A673 (cell line): ENCODE data around the gene ARL10. TPM values are rescaled to one million over a fixed set of nuclear protein-coding genes. Genes with fewer than 3 reads are reported as not detected.

Source experiments
- BruUV-seq: library from RNA; stranded (reverse); fragments of 400-500 nt; replicated peaks from 2 replicates; lab custom pipeline; 2021; lab: Mats Ljungman, UMichigan
- CTCF ChIA-PET: fragments of 300-600 bp; sonication (Branson Sonifier 250); formaldehyde crosslinking; loops from one replicate; lab custom pipeline; 2022; ENCODE audit warnings: antibody characterized with exemption; lab: Charles Lee
- POLR2A ChIA-PET: fragments of 300-600 bp; sonication (Branson Sonifier 250); formaldehyde crosslinking; loops from one replicate; lab custom pipeline; 2022; ENCODE audit warnings: antibody characterized with exemption; ENCODE audit not compliant: low non-redundant PET; lab: Charles Lee
- DNase-seq: peaks from one replicate; pipeline ENCODE4 v3.0.0-alpha.2; 2015; ENCODE audit warnings: low spot score
- H3K27ac ChIP-seq: fragments of 200-600 bp; sonication (generic); 2 replicates; pipeline ENCODE4 v1.5.1; 2016; ENCODE audit warnings: mixed run types, low read depth, mild to moderate bottlenecking, mixed read lengths, antibody characterized with exemption, low read length; ENCODE audit not compliant: poor library complexity, severe bottlenecking
- H3K27me3 ChIP-seq: fragments of 200-600 bp; sonication (generic); replicated peaks from 2 replicates; pipeline ENCODE4 v1.6.1; 2017; ENCODE audit warnings: mixed run types, low read depth, mild to moderate bottlenecking, mixed read lengths, antibody characterized with exemption, low read length; ENCODE audit not compliant: insufficient read depth, poor library complexity
- H3K36me3 ChIP-seq: fragments of 200-600 bp; sonication (generic); 2 replicates; pipeline ENCODE4 v1.6.1; 2016; ENCODE audit warnings: mixed run types, mild to moderate bottlenecking, mixed read lengths, antibody characterized with exemption, low read length; ENCODE audit not compliant: insufficient read depth, poor library complexity, severe bottlenecking
- H3K4me1 ChIP-seq: fragments of 200-600 bp; sonication (generic); 2 replicates; pipeline ENCODE4 v1.6.1; 2017; ENCODE audit warnings: mixed run types, mild to moderate bottlenecking, mixed read lengths, antibody characterized with exemption, low read length; ENCODE audit not compliant: insufficient read depth, poor library complexity, severe bottlenecking
- H3K4me3 ChIP-seq: fragments of 200-600 bp; sonication (generic); 2 replicates; pipeline ENCODE4 v1.5.1; 2016; ENCODE audit warnings: low read depth, mixed run types, mild to moderate bottlenecking, mixed read lengths, low read length; ENCODE audit not compliant: poor library complexity, severe bottlenecking
- H3K9me3 ChIP-seq: fragments of 200-600 bp; sonication (generic); 2 replicates; pipeline ENCODE4 v1.6.1; 2016; ENCODE audit warnings: mixed run types, low read depth, mild to moderate bottlenecking, mixed read lengths, antibody characterized with exemption, low read length; ENCODE audit not compliant: poor library complexity, severe bottlenecking
- CTCF ChIP-seq: fragments of 300-800, 200-600 bp; sonication (generic); conservative IDR thresholded peaks from 2 replicates; pipeline ENCODE4 v1.5.1; 2017; ENCODE audit warnings: low read depth, mild to moderate bottlenecking, antibody characterized with exemption, low read length, moderate library complexity, mixed read lengths
- EZH2 ChIP-seq: fragments of 200-600 bp; sonication (generic); IDR thresholded peaks from 2 replicates; pipeline ENCODE4 v1.6.1; 2017; ENCODE audit warnings: borderline replicate concordance, low read depth, mild to moderate bottlenecking, mixed read lengths, antibody characterized with exemption, low read length; ENCODE audit not compliant: poor library complexity, severe bottlenecking
- intact Hi-C: fragments of 100-400 bp; cut with micrococcal nuclease; formaldehyde crosslinking; loops from one replicate; pipeline ENCODE4 v1.10.0; 2022; ENCODE audit not compliant: unreplicated experiment
- total RNA-seq: library from RNA; stranded (reverse); gene quantifications from 2 replicates; pipeline ENCODE4 v1.2.3, GENCODE V29; 2021

ARL10 gene
- total RNA-seq, 1 experiment from 2014 or later = 13.6 TPM

GRCh38 chr5:176408590-176408989, 43.3 kb downstream of the ARL10 start:
- Histone ChIP-seq H3K27me3 (no peaks in the 10 kb centered on the region), H3K4me3 (no peak overlapping the region), H3K27ac (no peak overlapping the region), H3K9me3 (no peaks in the 10 kb centered on the region), H3K4me1 (no peaks in the 10 kb centered on the region), H3K36me3 (no peaks in the 10 kb centered on the region)
- intact Hi-C loops = no loop called here
- TF ChIP-seq CTCF (no peak), EZH2 (no peak)
- no TSS peak for BruUV-seq
- DNase-seq = no peak
- CTCF ChIA-PET = no interaction called here
- POLR2A ChIA-PET = no interaction called here

GRCh38 chr5:176409765-176410164, 44.5 kb downstream of the ARL10 start:
- no peak overlapping the region for H3K4me3 ChIP-seq
- H3K27me3 ChIP-seq = no peaks in the 10 kb centered on the region
- no peak for DNase-seq
- no peak for TF ChIP-seq EZH2
- TF ChIP-seq CTCF = no peak
- intact Hi-C loops = no loop called here
- ChIA-PET POLR2A (no interaction called here), CTCF (no interaction called here)
- no peaks in the 10 kb centered on the region for H3K36me3 ChIP-seq
- no peaks in the 10 kb centered on the region for H3K9me3 ChIP-seq
- no peaks in the 10 kb centered on the region for H3K4me1 ChIP-seq
- H3K27ac ChIP-seq = no peak overlapping the region
- BruUV-seq = no TSS peak

GRCh38 chr5:176410486-176411180, 45.3 kb downstream of the ARL10 start:
- H3K27ac ChIP-seq = no peak overlapping the region
- CTCF ChIA-PET = no interaction called here
- no peaks in the 10 kb centered on the region for H3K36me3 ChIP-seq
- no peaks in the 10 kb centered on the region for H3K27me3 ChIP-seq
- peaks cover 3% of the 10 kb centered on the region for H3K4me1 ChIP-seq
- H3K4me3 ChIP-seq = no peak overlapping the region
- intact Hi-C loops = no loop called here
- POLR2A ChIA-PET = no interaction called here
- TF ChIP-seq EZH2 (no peak), CTCF (no peak)
- H3K9me3 ChIP-seq = no peaks in the 10 kb centered on the region
- DNase-seq = no peak
- no TSS peak for BruUV-seq
